ENCODE data around the gene ACOX3. TPM values are rescaled to one million over a fixed set of nuclear protein-coding genes. Genes with fewer than 3 reads are reported as not detected.

ACOX3 gene
- total RNA-seq, 4 donors from 2014 or later: 17.3 to 36.0 (median 24.5) TPM

DNA sequence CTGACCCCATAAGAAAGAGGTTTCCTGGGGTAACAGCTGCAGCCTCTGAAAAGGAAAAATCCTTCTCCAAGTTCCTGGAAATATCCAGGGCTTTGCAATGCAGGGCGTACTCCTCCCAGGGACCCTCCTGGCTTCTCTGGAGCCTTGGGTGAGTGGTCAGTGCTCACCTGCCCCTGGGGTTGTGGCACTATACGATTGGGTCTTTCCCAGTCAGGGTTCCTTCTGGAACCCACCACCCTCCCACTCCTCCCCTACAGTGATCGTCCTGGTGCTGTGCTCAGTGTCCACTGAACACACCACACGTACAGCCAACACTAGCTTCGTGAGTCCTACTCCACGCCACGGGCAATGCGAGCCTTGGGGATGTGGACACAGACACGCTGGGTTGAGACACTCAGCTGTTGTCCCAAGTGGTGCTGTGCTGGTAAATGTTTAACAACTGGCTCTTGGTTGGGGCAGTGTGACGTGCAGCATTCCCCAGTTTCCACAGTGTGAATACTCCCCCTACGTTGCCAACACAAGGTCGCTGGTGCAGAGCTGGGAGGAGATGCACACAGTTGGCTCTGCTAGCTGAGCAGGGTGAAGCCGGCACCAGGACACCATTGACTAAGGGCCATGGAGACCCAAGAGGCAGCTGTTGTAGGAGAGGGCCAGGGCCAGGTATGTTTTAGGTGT, 105.6 kb downstream of the ACOX3 start:
- DNase-seq (ENCODE audit: low spot score in 2 of 2): no peak
- no peak for TF ChIP-seq POLR2A (IDR thresholded peaks at IDR 0.05)
- TF ChIP-seq, protein P1, sequence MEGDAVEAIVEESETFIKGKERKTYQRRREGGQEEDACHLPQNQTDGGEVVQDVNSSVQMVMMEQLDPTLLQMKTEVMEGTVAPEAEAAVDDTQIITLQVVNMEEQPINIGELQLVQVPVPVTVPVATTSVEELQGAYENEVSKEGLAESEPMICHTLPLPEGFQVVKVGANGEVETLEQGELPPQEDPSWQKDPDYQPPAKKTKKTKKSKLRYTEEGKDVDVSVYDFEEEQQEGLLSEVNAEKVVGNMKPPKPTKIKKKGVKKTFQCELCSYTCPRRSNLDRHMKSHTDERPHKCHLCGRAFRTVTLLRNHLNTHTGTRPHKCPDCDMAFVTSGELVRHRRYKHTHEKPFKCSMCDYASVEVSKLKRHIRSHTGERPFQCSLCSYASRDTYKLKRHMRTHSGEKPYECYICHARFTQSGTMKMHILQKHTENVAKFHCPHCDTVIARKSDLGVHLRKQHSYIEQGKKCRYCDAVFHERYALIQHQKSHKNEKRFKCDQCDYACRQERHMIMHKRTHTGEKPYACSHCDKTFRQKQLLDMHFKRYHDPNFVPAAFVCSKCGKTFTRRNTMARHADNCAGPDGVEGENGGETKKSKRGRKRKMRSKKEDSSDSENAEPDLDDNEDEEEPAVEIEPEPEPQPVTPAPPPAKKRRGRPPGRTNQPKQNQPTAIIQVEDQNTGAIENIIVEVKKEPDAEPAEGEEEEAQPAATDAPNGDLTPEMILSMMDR (IDR thresholded peaks at IDR 0.05): no peak
- no peak for TF ChIP-seq EP300 (IDR thresholded peaks at IDR 0.05)
- Histone ChIP-seq H3K4me3 (no peak overlapping the region), H3K27ac (no peak overlapping the region), H3K9me3 (peaks cover 0 to 20% (median 1%) of the 10 kb centered on the region in 4 donors), H3K27me3 (no peaks in the 10 kb centered on the region), H3K4me1 (no peaks in the 10 kb centered on the region), H3K36me3 (no peaks in the 10 kb centered on the region)
- 90 to 92% methylated on average over 13 of the region's 13 CpGs for WGBS, 2 donors

DNA sequence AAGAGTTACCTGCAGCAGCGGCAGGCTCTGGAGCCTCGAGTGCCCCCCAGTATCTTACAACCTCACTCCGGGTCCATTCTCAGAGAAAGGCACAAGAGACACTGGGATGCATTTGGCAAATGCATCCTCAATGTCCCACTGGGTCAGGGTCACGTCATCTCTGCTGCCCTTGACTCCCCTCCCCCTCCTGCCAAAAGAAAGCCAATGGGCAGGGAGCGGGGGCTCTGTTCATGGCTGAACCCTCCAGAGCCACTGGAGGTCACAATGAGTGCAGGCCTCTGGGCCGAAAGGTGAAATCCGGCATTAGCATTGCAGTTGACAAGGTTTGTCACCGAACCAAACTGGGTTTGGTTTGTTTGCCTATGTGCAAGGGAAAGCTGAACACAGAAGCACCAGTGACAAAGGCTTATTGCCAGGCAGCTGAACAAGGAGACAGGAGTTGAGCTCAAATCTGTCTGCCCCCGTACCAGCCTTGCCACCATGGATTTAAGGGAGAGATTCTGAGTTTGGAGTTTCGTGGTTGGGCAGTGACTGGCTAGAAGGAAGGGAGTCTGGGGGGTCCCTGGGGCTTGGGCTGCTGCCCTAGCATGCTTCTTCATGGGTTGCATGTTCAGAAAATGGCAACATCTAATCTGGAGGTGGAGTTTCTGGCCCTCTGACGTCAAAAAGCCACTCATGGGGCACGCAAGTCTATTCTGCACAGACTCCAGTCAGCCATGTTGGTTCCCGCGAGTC, 106.6 kb downstream of the ACOX3 start:
- Histone ChIP-seq H3K9me3 (peaks cover 0 to 20% (median 1%) of the 10 kb centered on the region in 4 donors), H3K4me3 (no peak overlapping the region), H3K27me3 (no peaks in the 10 kb centered on the region), H3K27ac (no peak overlapping the region), H3K36me3 (no peaks in the 10 kb centered on the region), H3K4me1 (no peaks in the 10 kb centered on the region)
- no peak for TF ChIP-seq POLR2A (IDR thresholded peaks at IDR 0.05)
- no peak for TF ChIP-seq EP300 (IDR thresholded peaks at IDR 0.05)
- TF ChIP-seq, protein P1 (IDR thresholded peaks at IDR 0.05): no peak
- no peak for DNase-seq (ENCODE audit: low spot score in 2 of 2)
- WGBS, 2 donors: 86 to 87% methylated on average over 14 of the region's 14 CpGs

DNA sequence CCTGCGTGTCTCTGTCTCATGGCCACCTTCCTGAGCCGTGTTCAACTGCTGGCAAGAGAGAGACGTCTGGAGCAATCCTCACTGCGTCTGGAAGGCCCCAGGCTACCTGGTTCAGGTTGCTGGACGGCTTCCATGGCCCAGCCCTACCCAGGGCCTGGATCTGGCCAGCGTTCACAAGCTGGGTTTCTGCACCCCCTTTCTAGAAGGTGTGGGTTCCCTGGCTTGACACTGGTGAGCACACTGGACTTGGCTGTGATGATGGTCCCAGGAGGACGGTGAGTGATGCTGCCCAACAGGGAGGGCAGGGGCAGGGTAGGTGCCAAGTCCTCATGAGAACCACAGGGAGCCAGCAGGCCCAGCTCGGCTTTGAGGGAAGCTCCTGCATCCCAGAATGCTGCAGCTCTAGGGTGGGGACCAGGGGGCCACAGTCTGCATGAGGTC, 107.6 kb downstream of the ACOX3 start:
- WGBS, 2 donors: 71 to 81% methylated on average over 5 to 8 of the region's 8 CpGs
- Histone ChIP-seq H3K9me3 (peaks cover 0 to 20% (median 1%) of the 10 kb centered on the region in 4 donors), H3K36me3 (no peaks in the 10 kb centered on the region), H3K27ac (no peak overlapping the region), H3K27me3 (no peaks in the 10 kb centered on the region), H3K4me3 (no peak overlapping the region), H3K4me1 (no peaks in the 10 kb centered on the region)
- no peak for DNase-seq (ENCODE audit: low spot score in 2 of 2)
- TF ChIP-seq, protein P1 (IDR thresholded peaks at IDR 0.05): no peak
- TF ChIP-seq POLR2A (IDR thresholded peaks at IDR 0.05) (no peak), EP300 (IDR thresholded peaks at IDR 0.05) (no peak)

- WGBS, 2 donors: 81 to 82% methylated on average over 12 of the region's 12 CpGs
- H3K27ac ChIP-seq: no peak overlapping the region
Observed at GRCh38 chr4:8332038-8332857, 108.3 kb downstream of the ACOX3 start.

More at GRCh38 chr4:8332038-8332857, 108.3 kb downstream of the ACOX3 start:
- Histone ChIP-seq H3K36me3 (no peaks in the 10 kb centered on the region), H3K4me3 (no peak overlapping the region), H3K9me3 (peaks cover 0 to 20% (median 1%) of the 10 kb centered on the region in 4 donors), H3K27me3 (no peaks in the 10 kb centered on the region), H3K4me1 (no peaks in the 10 kb centered on the region)
- no peak for DNase-seq (ENCODE audit: low spot score in 2 of 2)
- no peak for TF ChIP-seq EP300 (IDR thresholded peaks at IDR 0.05)
- TF ChIP-seq, protein P1 (IDR thresholded peaks at IDR 0.05): no peak
- no peak for TF ChIP-seq POLR2A (IDR thresholded peaks at IDR 0.05)
